ENCODE measurements around the gene CNTNAP5. TPM values are rescaled to one million over a fixed set of nuclear protein-coding genes. Genes with fewer than 3 reads are reported as not detected.

CNTNAP5 gene
- total RNA-seq, 1 donor from 2014 or later, result not detected

- TF ChIP-seq, protein P1, sequence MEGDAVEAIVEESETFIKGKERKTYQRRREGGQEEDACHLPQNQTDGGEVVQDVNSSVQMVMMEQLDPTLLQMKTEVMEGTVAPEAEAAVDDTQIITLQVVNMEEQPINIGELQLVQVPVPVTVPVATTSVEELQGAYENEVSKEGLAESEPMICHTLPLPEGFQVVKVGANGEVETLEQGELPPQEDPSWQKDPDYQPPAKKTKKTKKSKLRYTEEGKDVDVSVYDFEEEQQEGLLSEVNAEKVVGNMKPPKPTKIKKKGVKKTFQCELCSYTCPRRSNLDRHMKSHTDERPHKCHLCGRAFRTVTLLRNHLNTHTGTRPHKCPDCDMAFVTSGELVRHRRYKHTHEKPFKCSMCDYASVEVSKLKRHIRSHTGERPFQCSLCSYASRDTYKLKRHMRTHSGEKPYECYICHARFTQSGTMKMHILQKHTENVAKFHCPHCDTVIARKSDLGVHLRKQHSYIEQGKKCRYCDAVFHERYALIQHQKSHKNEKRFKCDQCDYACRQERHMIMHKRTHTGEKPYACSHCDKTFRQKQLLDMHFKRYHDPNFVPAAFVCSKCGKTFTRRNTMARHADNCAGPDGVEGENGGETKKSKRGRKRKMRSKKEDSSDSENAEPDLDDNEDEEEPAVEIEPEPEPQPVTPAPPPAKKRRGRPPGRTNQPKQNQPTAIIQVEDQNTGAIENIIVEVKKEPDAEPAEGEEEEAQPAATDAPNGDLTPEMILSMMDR (IDR thresholded peaks at IDR 0.05), result no peak
- no peak for TF ChIP-seq EZH2phosphoT487 (IDR thresholded peaks at IDR 0.05)
- TF ChIP-seq EZH2 (IDR thresholded peaks at IDR 0.05), result no peak
- H4K20me1 ChIP-seq (ENCODE audit: low read depth), result no peaks in the 10 kb centered on the region
- H3K36me3 ChIP-seq, result no peaks in the 10 kb centered on the region
- H3K9me3 ChIP-seq (ENCODE audit: low read depth), result no peaks in the 10 kb centered on the region
- H3K36me3 Mint-ChIP-seq, result no peaks in the 10 kb centered on the region
- H2AFZ ChIP-seq (replicated peaks), result no peak overlapping the region
- H3K4me2 ChIP-seq, result no peak overlapping the region
- no peaks in the 10 kb centered on the region for H3K4me1 Mint-ChIP-seq
- no peak overlapping the region for H3K27ac Mint-ChIP-seq
- H3K9me3 Mint-ChIP-seq, result no peaks in the 10 kb centered on the region
- no peak overlapping the region for H3K4me3 ChIP-seq
- H3K27me3 ChIP-seq, result no peaks in the 10 kb centered on the region
- H3F3A ChIP-seq (ENCODE audit: low read depth), result no peaks in the 10 kb centered on the region
- H3K9ac ChIP-seq, result no peak overlapping the region
- DNase-seq (ENCODE audit: low spot score), result no peak
- H3K27ac ChIP-seq, result no peak overlapping the region
- H3K4me3 Mint-ChIP-seq, result no peak overlapping the region
- no peaks in the 10 kb centered on the region for H3K79me2 ChIP-seq (ENCODE audit: low read depth)
- H3K4me1 ChIP-seq, result no peaks in the 10 kb centered on the region
- H3K27me3 Mint-ChIP-seq (ENCODE audit: insufficient read depth, low read depth), result no peaks in the 10 kb centered on the region
These were observed 7.7 kb downstream of the CNTNAP5 start for GRCh38 chr2:124032799-124033198.

GRCh38 chr2:124034265-124034664, 9.2 kb downstream of the CNTNAP5 start:
- Mint-ChIP-seq H3K4me1 (no peaks in the 10 kb centered on the region), H3K27ac (no peak overlapping the region), H3K27me3 (ENCODE audit: insufficient read depth, low read depth) (no peaks in the 10 kb centered on the region), H3K4me3 (no peak overlapping the region), H3K9me3 (no peaks in the 10 kb centered on the region), H3K36me3 (no peaks in the 10 kb centered on the region)
- no peaks in the 10 kb centered on the region for H3K27me3 ChIP-seq
- no peak overlapping the region for H3K4me2 ChIP-seq
- no peak overlapping the region for H3K27ac ChIP-seq
- no peak overlapping the region for H3K4me3 ChIP-seq
- no peak for DNase-seq (ENCODE audit: low spot score)
- no peaks in the 10 kb centered on the region for H3K36me3 ChIP-seq
- no peaks in the 10 kb centered on the region for H3F3A ChIP-seq (ENCODE audit: low read depth)
- no peaks in the 10 kb centered on the region for H3K79me2 ChIP-seq (ENCODE audit: low read depth)
- H3K4me1 ChIP-seq, result no peaks in the 10 kb centered on the region
- TF ChIP-seq, protein P1 (IDR thresholded peaks at IDR 0.05), result no peak
- TF ChIP-seq EZH2phosphoT487 (IDR thresholded peaks at IDR 0.05), result no peak
- TF ChIP-seq EZH2 (IDR thresholded peaks at IDR 0.05), result no peak
- H2AFZ ChIP-seq (replicated peaks), result no peak overlapping the region
- no peak overlapping the region for H3K9ac ChIP-seq
- H4K20me1 ChIP-seq (ENCODE audit: low read depth), result no peaks in the 10 kb centered on the region
- no peaks in the 10 kb centered on the region for H3K9me3 ChIP-seq (ENCODE audit: low read depth)

DNA sequence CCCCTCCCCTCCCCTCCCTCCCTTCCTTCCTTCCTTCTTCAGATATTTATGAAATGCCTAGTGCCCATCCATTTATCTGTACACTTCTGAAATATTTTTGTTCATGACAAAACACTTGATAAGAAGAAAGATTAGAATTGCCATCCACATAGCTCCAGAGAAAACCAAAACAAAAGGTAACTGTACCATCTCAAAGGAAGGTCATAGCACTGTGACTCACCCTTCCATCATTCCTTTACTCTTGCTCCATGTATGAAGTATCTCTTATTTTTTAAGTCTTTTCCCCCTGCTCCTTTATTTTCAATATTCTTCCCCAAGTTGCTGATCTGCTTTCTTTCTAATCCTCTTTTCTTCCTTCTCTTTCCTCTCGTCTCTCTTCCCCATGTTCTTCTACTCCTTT, 9.9 kb downstream of the CNTNAP5 start:
- Histone ChIP-seq H4K20me1 (ENCODE audit: low read depth) (no peaks in the 10 kb centered on the region), H3F3A (ENCODE audit: low read depth) (no peaks in the 10 kb centered on the region), H2AFZ (replicated peaks) (no peak overlapping the region), H3K9ac (no peak overlapping the region), H3K79me2 (ENCODE audit: low read depth) (no peaks in the 10 kb centered on the region), H3K4me3 (no peak overlapping the region), H3K36me3 (no peaks in the 10 kb centered on the region), H3K9me3 (ENCODE audit: low read depth) (no peaks in the 10 kb centered on the region), H3K4me2 (no peak overlapping the region), H3K4me1 (no peaks in the 10 kb centered on the region), H3K27me3 (no peaks in the 10 kb centered on the region), H3K27ac (no peak overlapping the region)
- H3K27ac Mint-ChIP-seq, result no peak overlapping the region
- TF ChIP-seq EZH2phosphoT487 (IDR thresholded peaks at IDR 0.05) (no peak), EZH2 (IDR thresholded peaks at IDR 0.05) (no peak)
- TF ChIP-seq, protein P1 (IDR thresholded peaks at IDR 0.05), result no peak
- DNase-seq (ENCODE audit: low spot score), result no peak
- no peaks in the 10 kb centered on the region for H3K4me1 Mint-ChIP-seq
- no peaks in the 10 kb centered on the region for H3K9me3 Mint-ChIP-seq
- H3K36me3 Mint-ChIP-seq, result no peaks in the 10 kb centered on the region
- no peak overlapping the region for H3K4me3 Mint-ChIP-seq
- no peaks in the 10 kb centered on the region for H3K27me3 Mint-ChIP-seq (ENCODE audit: insufficient read depth, low read depth)
